HG03439 (cell line): ENCODE measurements around the gene AGTRAP.

Experiments used
- ATAC-seq: cut with Tn5 transposase; IDR thresholded peaks from one replicate; pipeline ENCODE4 v1.9.1; 2021; ENCODE audit warnings: mild to moderate bottlenecking, moderate library complexity; ENCODE audit not compliant: unreplicated experiment

AGTRAP gene

GRCh38 chr1:11795238-11795890, 59.4 kb downstream of the AGTRAP start:
- no peak for ATAC-seq

GRCh38 chr1:11796036-11796828, 60.3 kb downstream of the AGTRAP start:
- ATAC-seq, result no peak

- no peak for ATAC-seq
These were observed 61.7 kb downstream of the AGTRAP start for GRCh38 chr1:11797525-11798216.

- ATAC-seq, result no peak
These were observed 63.2 kb downstream of the AGTRAP start for GRCh38 chr1:11799099-11799498.

GRCh38 chr1:11799896-11800295, 64.0 kb downstream of the AGTRAP start:
- ATAC-seq, result no peak

- ATAC-seq, result no peak
These were observed 64.4 kb downstream of the AGTRAP start for GRCh38 chr1:11800391-11800755.
